ENCODE data around the gene SAV1. TPM values are rescaled to one million over a fixed set of nuclear protein-coding genes. Genes with fewer than 3 reads are reported as not detected.

SAV1 gene
- total and polyA plus RNA-seq, 2 donors (not counting 1 experiment from before 2014, with no cell fraction given) = 22.4 to 36.1 TPM

- Histone ChIP-seq H3K4me3 (ENCODE audit: control extremely low read depth in 1 of 5, extremely low read depth in 1 of 5, insufficient read depth in 1 of 5, low read depth in 2 of 5, low read length in 4 of 5) (peak overlapping the region; percentile 46 to 93 (median 70)), H4K20me1 (ENCODE audit: control insufficient read depth, insufficient read depth, low read length, poor library complexity, severe bottlenecking) (no peaks in the 10 kb centered on the region), H3K27ac (ENCODE audit: low read length in 2 of 2) (peak overlapping the region; percentile 83 to 91), H2AFZ (ENCODE audit: insufficient read depth, low read depth, low read length, poor library complexity, severe bottlenecking) (peak overlapping the region; percentile 73), H3K79me2 (ENCODE audit: control insufficient read depth, insufficient read depth, low read length) (peaks cover 47% of the 10 kb centered on the region), H3K36me3 (replicated peaks in 1 of 2; ENCODE audit: control extremely low read depth in 1 of 2, control insufficient read depth in 1 of 2, extremely low read depth in 1 of 2, insufficient read depth in 2 of 2, low read length in 1 of 2) (peaks cover 1 to 9% of the 10 kb centered on the region in 2 experiments), H3K9me3 (ENCODE audit: control extremely low read depth in 1 of 3, control insufficient read depth in 2 of 3, insufficient read depth in 1 of 3, low read length in 2 of 3) (no peaks in the 10 kb centered on the region), H3K27me3 (replicated peaks in 1 of 4; ENCODE audit: control extremely low read depth in 1 of 4, control insufficient read depth in 3 of 4, insufficient read depth in 4 of 4, low read length in 3 of 4) (no peaks in the 10 kb centered on the region), H3K4me2 (replicated peaks; ENCODE audit: low read depth, low read length, poor library complexity, severe bottlenecking) (peak overlapping the region; percentile 88), H3K9ac (ENCODE audit: low read length) (peak overlapping the region; percentile 97), H3K4me1 (ENCODE audit: control insufficient read depth in 2 of 2, insufficient read depth in 2 of 2, low read length in 2 of 2) (peaks cover 22 to 42% of the 10 kb centered on the region in 2 donors)
- WGBS (ENCODE audit: insufficient coverage) = 0% methylated on average over 25 of the region's 25 CpGs
- no peaks in the 10 kb centered on the region for H3K9me3 Mint-ChIP-seq (ENCODE audit: insufficient read depth)
- ChIA-PET CTCF (interaction anchor here (1.1 kb wide), 1 partner anchor 9 kb away, joined by 3 read pairs; no protein-coding TSS in a partner anchor), POLR2A (interaction anchor here (0.8 kb wide), 1 partner anchor 192 kb away, joined by 3 read pairs; no protein-coding TSS in a partner anchor)
- H3K27me3 Mint-ChIP-seq = no peaks in the 10 kb centered on the region
- H3K4me3 Mint-ChIP-seq = no peak overlapping the region
- H3K27ac Mint-ChIP-seq = no peak overlapping the region
- ATAC-seq (ENCODE audit: low read depth) = peak; percentile 62
- intact Hi-C loops (cut with micrococcal nuclease) = loop anchor here (2.0 to 5.0 kb wide), 4 partner anchors 15 to 355 kb away; partner anchors contain the start of genes DMAC2L, L2HGDH and NIN
- TF ChIP-seq CTCF (IDR thresholded peaks at IDR 0.05) (no peak), EZH2 (IDR thresholded peaks at IDR 0.05; ENCODE audit: borderline replicate concordance, insufficient read depth, low read depth, low read length, poor library complexity, severe bottlenecking) (no peak)
- peak; percentile 78 for DNase-seq
- peaks cover 28% of the 10 kb centered on the region for H3K4me1 Mint-ChIP-seq
These were observed 466 bp downstream of the SAV1 start for GRCh38 chr14:50667684-50667995.
